ENCODE measurements around the gene PTGER4.
"Not testable (repeated sequence)": the region's sequence is repeated elsewhere in the genome, so short reads cannot be mapped to it uniquely, and the experiment has no call there.

PTGER4 gene

GRCh38 chr5:40679913-40680681, at the start of gene PTGER4:
TSS of gene PTGER4 (plus strand) at chr5:40679915. CDS start at chr5:40680994, 1,079 bp downstream.
- H3K27ac Mint-ChIP-seq, result peak within 1 kb of the TSS; percentile 99
- H3K4me1 Mint-ChIP-seq (ENCODE audit: low read depth), result peaks cover 51% of the 10 kb centered on the region
- peak within 1 kb of the TSS; percentile 97 for H3K4me3 Mint-ChIP-seq
- peaks cover 47% of the 10 kb centered on the region for H3K36me3 Mint-ChIP-seq (ENCODE audit: low read depth)
- no peaks in the 10 kb centered on the region for H3K9me3 Mint-ChIP-seq
- no peaks in the 10 kb centered on the region for H3K27me3 Mint-ChIP-seq

GRCh38 chr5:40630126-40630525, 49.6 kb upstream of the PTGER4 start:
- no peaks in the 10 kb centered on the region for H3K27me3 Mint-ChIP-seq
- peaks cover 28% of the 10 kb centered on the region for H3K4me1 Mint-ChIP-seq (ENCODE audit: low read depth)
- H3K4me3 Mint-ChIP-seq, result no peak overlapping the region
- H3K9me3 Mint-ChIP-seq, result no peaks in the 10 kb centered on the region
- no peaks in the 10 kb centered on the region for H3K36me3 Mint-ChIP-seq (ENCODE audit: low read depth)
- H3K27ac Mint-ChIP-seq, result no peak overlapping the region

GRCh38 chr5:40631236-40631635, 48.5 kb upstream of the PTGER4 start:
- H3K9me3 Mint-ChIP-seq, result peaks cover 2% of the 10 kb centered on the region
- no peaks in the 10 kb centered on the region for H3K27me3 Mint-ChIP-seq
- H3K4me3 Mint-ChIP-seq, result no peak overlapping the region
- H3K27ac Mint-ChIP-seq, result no peak overlapping the region
- peaks cover 28% of the 10 kb centered on the region for H3K4me1 Mint-ChIP-seq (ENCODE audit: low read depth)
- H3K36me3 Mint-ChIP-seq (ENCODE audit: low read depth), result peaks cover under 1% of the 10 kb centered on the region

GRCh38 chr5:40634154-40634553, 45.6 kb upstream of the PTGER4 start:
- H3K27me3 Mint-ChIP-seq, result no peaks in the 10 kb centered on the region
- no peak overlapping the region for H3K27ac Mint-ChIP-seq
- peaks cover 23% of the 10 kb centered on the region for H3K9me3 Mint-ChIP-seq
- H3K4me1 Mint-ChIP-seq (ENCODE audit: low read depth), result peaks cover 16% of the 10 kb centered on the region
- H3K36me3 Mint-ChIP-seq (ENCODE audit: low read depth), result peaks cover 10% of the 10 kb centered on the region
- H3K4me3 Mint-ChIP-seq, result no peak overlapping the region

- Mint-ChIP-seq H3K27me3 (no peaks in the 10 kb centered on the region), H3K4me1 (ENCODE audit: low read depth) (peaks cover 16% of the 10 kb centered on the region), H3K36me3 (ENCODE audit: low read depth) (peaks cover 10% of the 10 kb centered on the region), H3K4me3 (no peak overlapping the region), H3K9me3 (peaks cover 23% of the 10 kb centered on the region), H3K27ac (no peak overlapping the region)
Observed at GRCh38 chr5:40634593-40634992, 45.1 kb upstream of the PTGER4 start.

GRCh38 chr5:40639531-40639930, 40.2 kb upstream of the PTGER4 start:
- not testable (repeated sequence) for H3K4me3 Mint-ChIP-seq; H3K27ac Mint-ChIP-seq; H3K36me3 Mint-ChIP-seq (ENCODE audit: low read depth); H3K27me3 Mint-ChIP-seq
- Mint-ChIP-seq H3K9me3 (peaks cover 23% of the 10 kb centered on the region), H3K4me1 (ENCODE audit: low read depth) (peaks cover 12% of the 10 kb centered on the region)

- H3K27me3 Mint-ChIP-seq, result no peaks in the 10 kb centered on the region
- no peak overlapping the region for H3K4me3 Mint-ChIP-seq
- no peaks in the 10 kb centered on the region for H3K9me3 Mint-ChIP-seq
- H3K4me1 Mint-ChIP-seq (ENCODE audit: low read depth), result peaks cover 26% of the 10 kb centered on the region
- no peak overlapping the region for H3K27ac Mint-ChIP-seq
- no peaks in the 10 kb centered on the region for H3K36me3 Mint-ChIP-seq (ENCODE audit: low read depth)
Observed at GRCh38 chr5:40646266-40646665, 33.4 kb upstream of the PTGER4 start.

GRCh38 chr5:40648150-40648549, 31.6 kb upstream of the PTGER4 start:
- Mint-ChIP-seq H3K36me3 (ENCODE audit: low read depth) (no peaks in the 10 kb centered on the region), H3K4me3 (no peak overlapping the region), H3K27me3 (no peaks in the 10 kb centered on the region), H3K9me3 (no peaks in the 10 kb centered on the region), H3K27ac (no peak overlapping the region), H3K4me1 (ENCODE audit: low read depth) (peaks cover 33% of the 10 kb centered on the region)

GRCh38 chr5:40649463-40650030, 30.2 kb upstream of the PTGER4 start:
- Mint-ChIP-seq H3K27ac (peak overlapping the region; percentile 38), H3K27me3 (no peaks in the 10 kb centered on the region), H3K4me3 (no peak overlapping the region), H3K4me1 (ENCODE audit: low read depth) (peaks cover 47% of the 10 kb centered on the region), H3K9me3 (no peaks in the 10 kb centered on the region), H3K36me3 (ENCODE audit: low read depth) (no peaks in the 10 kb centered on the region)

GRCh38 chr5:40651201-40651600, 28.5 kb upstream of the PTGER4 start:
- Mint-ChIP-seq H3K4me1 (ENCODE audit: low read depth) (peaks cover 64% of the 10 kb centered on the region), H3K36me3 (ENCODE audit: low read depth) (no peaks in the 10 kb centered on the region), H3K9me3 (no peaks in the 10 kb centered on the region), H3K27ac (no peak overlapping the region), H3K27me3 (no peaks in the 10 kb centered on the region), H3K4me3 (no peak overlapping the region)

GRCh38 chr5:40652441-40653220, 27.1 kb upstream of the PTGER4 start:
- Mint-ChIP-seq H3K27ac (peak overlapping the region; percentile 82), H3K4me1 (ENCODE audit: low read depth) (peaks cover 65% of the 10 kb centered on the region), H3K27me3 (no peaks in the 10 kb centered on the region), H3K4me3 (peak overlapping the region; percentile 77), H3K36me3 (ENCODE audit: low read depth) (no peaks in the 10 kb centered on the region), H3K9me3 (peaks cover 1% of the 10 kb centered on the region)

GRCh38 chr5:40653221-40654022, 26.3 kb upstream of the PTGER4 start:
- Mint-ChIP-seq H3K4me1 (ENCODE audit: low read depth) (peaks cover 62% of the 10 kb centered on the region), H3K9me3 (peaks cover 4% of the 10 kb centered on the region), H3K4me3 (peak overlapping the region; percentile 77), H3K27ac (peak overlapping the region; percentile 82), H3K27me3 (no peaks in the 10 kb centered on the region), H3K36me3 (ENCODE audit: low read depth) (no peaks in the 10 kb centered on the region)

GRCh38 chr5:40654377-40654991, 25.2 kb upstream of the PTGER4 start:
- Mint-ChIP-seq H3K4me1 (ENCODE audit: low read depth) (peaks cover 56% of the 10 kb centered on the region), H3K9me3 (peaks cover 4% of the 10 kb centered on the region), H3K4me3 (peak overlapping the region; percentile 77), H3K27ac (peak overlapping the region; percentile 82), H3K36me3 (ENCODE audit: low read depth) (no peaks in the 10 kb centered on the region), H3K27me3 (no peaks in the 10 kb centered on the region)

- H3K9me3 Mint-ChIP-seq, result peaks cover 4% of the 10 kb centered on the region
- peaks cover 50% of the 10 kb centered on the region for H3K4me1 Mint-ChIP-seq (ENCODE audit: low read depth)
- no peaks in the 10 kb centered on the region for H3K27me3 Mint-ChIP-seq
Observed at GRCh38 chr5:40655138-40655537, 24.6 kb upstream of the PTGER4 start.

More at GRCh38 chr5:40655138-40655537, 24.6 kb upstream of the PTGER4 start:
- Mint-ChIP-seq H3K36me3 (ENCODE audit: low read depth) (no peaks in the 10 kb centered on the region), H3K27ac (peak overlapping the region; percentile 68), H3K4me3 (peak overlapping the region; percentile 68)
